Measurements from ENCODE around the gene ULK2.

GRCh38 chr17:19868079-19868395, 301 bp upstream of the ULK2 start:
- TF ChIP-seq CTCF (IDR thresholded peaks at IDR 0.05) (peak in 1 of 12 donors; percentile 7), POLR2A (IDR thresholded peaks at IDR 0.05) (no peak)

Data from heart left ventricle (tissue), 13 donors.